ENCODE results near the gene COPZ2. TPM values are rescaled to one million over a fixed set of nuclear protein-coding genes. Genes with fewer than 3 reads are reported as not detected.

Gene COPZ2
- total RNA-seq, 1 experiment from 2014 or later = 1.2 TPM

- CTCF ChIA-PET = interaction anchor here (0.7 to 2.1 kb wide), 4 partner anchors 7 to 30 kb away, joined by 3 to 8 read pairs (median 5); partner anchors contain the start of gene NFE2L1
- DNase-seq = peak; percentile 72
- Mint-ChIP-seq H3K9me3 (ENCODE audit: low read depth, unreplicated experiment) (no peaks in the 10 kb centered on the region), H3K27me3 (ENCODE audit: unreplicated experiment) (no peaks in the 10 kb centered on the region), H3K27ac (ENCODE audit: unreplicated experiment) (peak overlapping the region; percentile 96), H3K36me3 (ENCODE audit: insufficient read depth, unreplicated experiment) (peaks cover 93% of the 10 kb centered on the region), H3K4me1 (ENCODE audit: low read depth, unreplicated experiment) (peaks cover 62% of the 10 kb centered on the region), H3K4me3 (ENCODE audit: low read depth, unreplicated experiment) (peak overlapping the region; percentile 45)
- BruUV-seq (replicated peaks) = no TSS peak
- intact Hi-C loops (cut with micrococcal nuclease; ENCODE audit: unreplicated experiment) = no loop called here
- no peak for TF ChIP-seq CTCF (IDR thresholded peaks at IDR 0.05; ENCODE audit: unreplicated experiment)
These were observed 18.1 kb upstream of the COPZ2 start for GRCh38 chr17:48055531-48056245.

- H3K4me1 Mint-ChIP-seq (ENCODE audit: low read depth, unreplicated experiment) = peaks cover 73% of the 10 kb centered on the region
- H3K36me3 Mint-ChIP-seq (ENCODE audit: insufficient read depth, unreplicated experiment) = peaks cover 93% of the 10 kb centered on the region
- H3K9me3 Mint-ChIP-seq (ENCODE audit: low read depth, unreplicated experiment) = no peaks in the 10 kb centered on the region
- H3K27ac Mint-ChIP-seq (ENCODE audit: unreplicated experiment) = peak overlapping the region; percentile 96
- CTCF ChIA-PET = interaction anchor here (0.5 to 2.1 kb wide), 2 partner anchors 28 to 105 kb away, joined by 3 to 8 read pairs; no protein-coding TSS in a partner anchor
- no TSS peak for BruUV-seq (replicated peaks)
- intact Hi-C loops (cut with micrococcal nuclease; ENCODE audit: unreplicated experiment) = no loop called here
- TF ChIP-seq CTCF (IDR thresholded peaks at IDR 0.05; ENCODE audit: unreplicated experiment) = no peak
- H3K27me3 Mint-ChIP-seq (ENCODE audit: unreplicated experiment) = no peaks in the 10 kb centered on the region
- no peak for DNase-seq
- H3K4me3 Mint-ChIP-seq (ENCODE audit: low read depth, unreplicated experiment) = peak overlapping the region; percentile 45
These were observed 16.9 kb upstream of the COPZ2 start for GRCh38 chr17:48054238-48055185.

- CTCF ChIA-PET = no interaction called here
- Mint-ChIP-seq H3K9me3 (ENCODE audit: low read depth, unreplicated experiment) (no peaks in the 10 kb centered on the region), H3K4me1 (ENCODE audit: low read depth, unreplicated experiment) (peaks cover 71% of the 10 kb centered on the region), H3K4me3 (ENCODE audit: low read depth, unreplicated experiment) (peak overlapping the region; percentile 94), H3K36me3 (ENCODE audit: insufficient read depth, unreplicated experiment) (peaks cover 93% of the 10 kb centered on the region), H3K27ac (ENCODE audit: unreplicated experiment) (peak overlapping the region; percentile 9), H3K27me3 (ENCODE audit: unreplicated experiment) (no peaks in the 10 kb centered on the region)
- DNase-seq = no peak
- BruUV-seq (replicated peaks) = no TSS peak
- no peak for TF ChIP-seq CTCF (IDR thresholded peaks at IDR 0.05; ENCODE audit: unreplicated experiment)
- intact Hi-C loops (cut with micrococcal nuclease; ENCODE audit: unreplicated experiment) = no loop called here
These were observed 16.2 kb upstream of the COPZ2 start for GRCh38 chr17:48053758-48054237.

- no peak for TF ChIP-seq CTCF (IDR thresholded peaks at IDR 0.05; ENCODE audit: unreplicated experiment)
- intact Hi-C loops (cut with micrococcal nuclease; ENCODE audit: unreplicated experiment) = no loop called here
- no peaks in the 10 kb centered on the region for H3K27me3 Mint-ChIP-seq (ENCODE audit: unreplicated experiment)
- DNase-seq = peak; percentile 53
- no peaks in the 10 kb centered on the region for H3K9me3 Mint-ChIP-seq (ENCODE audit: low read depth, unreplicated experiment)
- peaks cover 67% of the 10 kb centered on the region for H3K4me1 Mint-ChIP-seq (ENCODE audit: low read depth, unreplicated experiment)
- CTCF ChIA-PET = interaction anchor here (1.3 to 1.9 kb wide), 3 partner anchors 22 to 53 kb away, joined by 3 to 5 read pairs (median 5); no protein-coding TSS in a partner anchor
- no TSS peak for BruUV-seq (replicated peaks)
- peak overlapping the region; percentile 9 for H3K27ac Mint-ChIP-seq (ENCODE audit: unreplicated experiment)
- peak overlapping the region; percentile 94 for H3K4me3 Mint-ChIP-seq (ENCODE audit: low read depth, unreplicated experiment)
- H3K36me3 Mint-ChIP-seq (ENCODE audit: insufficient read depth, unreplicated experiment) = peaks cover 93% of the 10 kb centered on the region
These were observed 15.6 kb upstream of the COPZ2 start for GRCh38 chr17:48052956-48053757.

Measured in Calu3 (cell line).